Measurements from ENCODE around the gene OLFML1. TPM values are rescaled to one million over a fixed set of nuclear protein-coding genes. Genes with fewer than 3 reads are reported as not detected.

OLFML1 gene
- total RNA-seq, 1 experiment from 2014 or later: not detected

DNA sequence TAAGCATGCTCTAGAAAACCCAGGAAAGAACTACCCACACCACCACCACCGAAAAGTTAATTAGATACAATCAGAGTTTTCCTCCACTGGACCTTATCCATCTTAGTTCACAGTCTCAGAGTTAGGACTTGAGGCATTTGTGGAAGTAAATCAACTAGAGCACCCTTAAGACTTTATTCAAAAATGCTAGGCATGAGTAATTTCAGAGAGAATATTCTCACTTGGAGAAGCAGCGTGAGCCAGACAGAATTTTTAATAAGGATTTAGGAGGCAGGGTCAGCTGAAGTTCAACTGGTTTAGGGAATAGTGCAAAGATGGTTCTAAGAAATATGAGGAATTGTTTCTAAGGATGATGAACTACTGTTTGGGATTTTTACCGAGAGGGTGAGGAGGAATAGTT lies 1.2 kb upstream of the OLFML1 start:
- Histone ChIP-seq H2BK15ac (ENCODE audit: low read depth, low read length) (no peak overlapping the region), H3K18ac (ENCODE audit: insufficient read length, low read depth, low read length) (no peak overlapping the region), H2AK5ac (ENCODE audit: insufficient read length, low read length) (no peak overlapping the region), H2BK20ac (ENCODE audit: low read depth, low read length, poor library complexity, severe bottlenecking) (no peak overlapping the region), H3K14ac (ENCODE audit: insufficient read depth, low read length) (no peak overlapping the region), H4K91ac (ENCODE audit: insufficient read length, low read depth, low read length) (no peak overlapping the region), H3K23ac (ENCODE audit: insufficient read length, low read depth, low read length) (no peak overlapping the region), H3K23me2 (ENCODE audit: insufficient read length, low read depth, low read length, poor library complexity, severe bottlenecking) (no peaks in the 10 kb centered on the region), H2BK120ac (ENCODE audit: low read depth, low read length, poor library complexity, severe bottlenecking) (no peak overlapping the region), H3K4me2 (ENCODE audit: insufficient read depth, insufficient read length, low read length) (no peak overlapping the region), H3K79me1 (ENCODE audit: insufficient read depth, low read depth, low read length, poor library complexity, severe bottlenecking) (no peaks in the 10 kb centered on the region), H3K9ac (ENCODE audit: extremely low read depth, insufficient read length, low read length) (no peak overlapping the region), H3K27me3 (ENCODE audit: insufficient read depth, low read length) (no peaks in the 10 kb centered on the region), H2BK12ac (ENCODE audit: insufficient read length, low read depth, low read length) (no peak overlapping the region), H3K56ac (ENCODE audit: insufficient read length, low read depth, low read length) (no peak overlapping the region), H4K20me1 (ENCODE audit: control insufficient read depth, insufficient read depth, insufficient read length) (no peaks in the 10 kb centered on the region), H2AFZ (ENCODE audit: low read length) (no peak overlapping the region), H3K79me2 (ENCODE audit: insufficient read depth, low read length) (no peaks in the 10 kb centered on the region), H4K8ac (replicated peaks; ENCODE audit: insufficient read length, low read depth, low read length) (no peak overlapping the region), H3K27ac (ENCODE audit: insufficient read length, low read depth, low read length) (no peak overlapping the region), H3K9me3 (ENCODE audit: control insufficient read depth, low read depth, low read length) (no peaks in the 10 kb centered on the region), H2BK5ac (ENCODE audit: insufficient read length, low read length) (no peak overlapping the region), H3K4me1 (ENCODE audit: insufficient read depth, low read length) (no peaks in the 10 kb centered on the region; the same call in 1 of the 2 replicates), H4K5ac (ENCODE audit: insufficient read length, low read depth, low read length) (no peak overlapping the region), H3T11ph (ENCODE audit: low read length) (no peak overlapping the region), H3K4ac (ENCODE audit: low read depth, low read length) (no peak overlapping the region)
- Mint-ChIP-seq H3K4me3 (no peak overlapping the region), H3K9me3 (no peaks in the 10 kb centered on the region), H3K27me3 (ENCODE audit: low read depth) (no peaks in the 10 kb centered on the region), H3K4me1 (peaks cover 13 to 18% of the 10 kb centered on the region in 2 experiments), H3K36me3 (ENCODE audit: insufficient read depth in 1 of 3, low read depth in 3 of 3) (no peaks in the 10 kb centered on the region), H3K27ac (no peak overlapping the region; a peak in 1 of 7 replicates)
- no peak for DNase-seq
- no CpG with 5 or more reads among the region's 3 CpGs for WGBS (ENCODE audit: extremely low coverage, insufficient read length, low lambda C conversion rate)
- TF ChIP-seq, protein P1, sequence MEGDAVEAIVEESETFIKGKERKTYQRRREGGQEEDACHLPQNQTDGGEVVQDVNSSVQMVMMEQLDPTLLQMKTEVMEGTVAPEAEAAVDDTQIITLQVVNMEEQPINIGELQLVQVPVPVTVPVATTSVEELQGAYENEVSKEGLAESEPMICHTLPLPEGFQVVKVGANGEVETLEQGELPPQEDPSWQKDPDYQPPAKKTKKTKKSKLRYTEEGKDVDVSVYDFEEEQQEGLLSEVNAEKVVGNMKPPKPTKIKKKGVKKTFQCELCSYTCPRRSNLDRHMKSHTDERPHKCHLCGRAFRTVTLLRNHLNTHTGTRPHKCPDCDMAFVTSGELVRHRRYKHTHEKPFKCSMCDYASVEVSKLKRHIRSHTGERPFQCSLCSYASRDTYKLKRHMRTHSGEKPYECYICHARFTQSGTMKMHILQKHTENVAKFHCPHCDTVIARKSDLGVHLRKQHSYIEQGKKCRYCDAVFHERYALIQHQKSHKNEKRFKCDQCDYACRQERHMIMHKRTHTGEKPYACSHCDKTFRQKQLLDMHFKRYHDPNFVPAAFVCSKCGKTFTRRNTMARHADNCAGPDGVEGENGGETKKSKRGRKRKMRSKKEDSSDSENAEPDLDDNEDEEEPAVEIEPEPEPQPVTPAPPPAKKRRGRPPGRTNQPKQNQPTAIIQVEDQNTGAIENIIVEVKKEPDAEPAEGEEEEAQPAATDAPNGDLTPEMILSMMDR (conservative IDR thresholded peaks at IDR 0.05): no peak
